Measurements from ENCODE around the gene ZMIZ1. TPM values are rescaled to one million over a fixed set of nuclear protein-coding genes. Genes with fewer than 3 reads are reported as not detected.

The ZMIZ1 gene
- total RNA-seq, 4 donors from 2014 or later, result 22.7 to 37.5 (median 31.7) TPM

GRCh38 chr10:79189853-79190435, 121.2 kb downstream of the ZMIZ1 start:
- no peak overlapping the region for H3K4me3 ChIP-seq
- H3K4me1 ChIP-seq, result peaks cover 40 to 47% of the 10 kb centered on the region in 2 donors
- in situ Hi-C loops (cut with MboI; ENCODE audit: low sequenced_read_pairs in 4 of 4), result loop anchor here (10.0 to 25.0 kb wide), 7 partner anchors 228 to 1153 kb away; partner anchors contain the start of genes POLR3A (in 1 of the 4) and RPS24 (in 1 of the 4)
- TF ChIP-seq POLR2A (IDR thresholded peaks at IDR 0.05), result no peak
- TF ChIP-seq, protein P1, sequence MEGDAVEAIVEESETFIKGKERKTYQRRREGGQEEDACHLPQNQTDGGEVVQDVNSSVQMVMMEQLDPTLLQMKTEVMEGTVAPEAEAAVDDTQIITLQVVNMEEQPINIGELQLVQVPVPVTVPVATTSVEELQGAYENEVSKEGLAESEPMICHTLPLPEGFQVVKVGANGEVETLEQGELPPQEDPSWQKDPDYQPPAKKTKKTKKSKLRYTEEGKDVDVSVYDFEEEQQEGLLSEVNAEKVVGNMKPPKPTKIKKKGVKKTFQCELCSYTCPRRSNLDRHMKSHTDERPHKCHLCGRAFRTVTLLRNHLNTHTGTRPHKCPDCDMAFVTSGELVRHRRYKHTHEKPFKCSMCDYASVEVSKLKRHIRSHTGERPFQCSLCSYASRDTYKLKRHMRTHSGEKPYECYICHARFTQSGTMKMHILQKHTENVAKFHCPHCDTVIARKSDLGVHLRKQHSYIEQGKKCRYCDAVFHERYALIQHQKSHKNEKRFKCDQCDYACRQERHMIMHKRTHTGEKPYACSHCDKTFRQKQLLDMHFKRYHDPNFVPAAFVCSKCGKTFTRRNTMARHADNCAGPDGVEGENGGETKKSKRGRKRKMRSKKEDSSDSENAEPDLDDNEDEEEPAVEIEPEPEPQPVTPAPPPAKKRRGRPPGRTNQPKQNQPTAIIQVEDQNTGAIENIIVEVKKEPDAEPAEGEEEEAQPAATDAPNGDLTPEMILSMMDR (IDR thresholded peaks at IDR 0.05 in 4 of 5, conservative IDR thresholded peaks at IDR 0.05 in 1 of 5), result no peak
- no peak for DNase-seq
- H3K36me3 ChIP-seq, result peaks cover 0 to 5% of the 10 kb centered on the region in 2 donors
- H3K27ac ChIP-seq, result no peak overlapping the region
- ATAC-seq, result no peak
- intact Hi-C loops (cut with DNase I; ENCODE audit: low total_unique reads), result loop anchor here (5.0 to 10.0 kb wide), 3 partner anchors 33 to 535 kb away; no protein-coding TSS in a partner anchor
- H3K9me3 ChIP-seq, result no peaks in the 10 kb centered on the region
- H3K27me3 ChIP-seq, result no peaks in the 10 kb centered on the region

- no peak for TF ChIP-seq POLR2A (IDR thresholded peaks at IDR 0.05)
- TF ChIP-seq, protein P1 (IDR thresholded peaks at IDR 0.05 in 4 of 5, conservative IDR thresholded peaks at IDR 0.05 in 1 of 5), result no peak
- in situ Hi-C loops (cut with MboI; ENCODE audit: low sequenced_read_pairs in 4 of 4) (loop anchor here (10.0 to 25.0 kb wide), 7 partner anchors 228 to 1154 kb away; partner anchors contain the start of genes POLR3A (in 1 of the 4) and RPS24 (in 1 of the 4)), intact Hi-C loops (cut with DNase I; ENCODE audit: low total_unique reads) (loop anchor here (5.0 to 10.0 kb wide), 3 partner anchors 34 to 536 kb away; no protein-coding TSS in a partner anchor)
Measured at GRCh38 chr10:79190740-79191261, 122.0 kb downstream of the ZMIZ1 start.

GRCh38 chr10:79191951-79192676, 123.3 kb downstream of the ZMIZ1 start:
- Histone ChIP-seq H3K4me3 (no peak overlapping the region), H3K27me3 (no peaks in the 10 kb centered on the region), H3K27ac (peak overlapping the region; percentile 23 to 59 (median 42)), H3K4me1 (peaks cover 38 to 39% of the 10 kb centered on the region in 2 donors), H3K36me3 (peaks cover 0 to 4% of the 10 kb centered on the region in 2 donors), H3K9me3 (no peaks in the 10 kb centered on the region)
- ATAC-seq (no peak), DNase-seq (no peak)
- intact Hi-C loops (cut with DNase I; ENCODE audit: low total_unique reads) (loop anchor here (5.0 to 10.0 kb wide), 3 partner anchors 35 to 537 kb away; no protein-coding TSS in a partner anchor), in situ Hi-C loops (cut with MboI; ENCODE audit: low sequenced_read_pairs in 4 of 4) (loop anchor here (10.0 to 25.0 kb wide), 7 partner anchors 230 to 1155 kb away; partner anchors contain the start of genes POLR3A (in 1 of the 4) and RPS24 (in 1 of the 4))
- no peak for TF ChIP-seq POLR2A (IDR thresholded peaks at IDR 0.05)
- TF ChIP-seq, protein P1 (IDR thresholded peaks at IDR 0.05 in 4 of 5, conservative IDR thresholded peaks at IDR 0.05 in 1 of 5), result no peak

More at GRCh38 chr10:79190740-79191261, 122.0 kb downstream of the ZMIZ1 start:
- Histone ChIP-seq H3K27me3 (no peaks in the 10 kb centered on the region), H3K4me3 (no peak overlapping the region), H3K9me3 (no peaks in the 10 kb centered on the region), H3K27ac (peak overlapping the region in 1 of 4 donors; percentile 59), H3K36me3 (peaks cover 0 to 5% of the 10 kb centered on the region in 2 donors), H3K4me1 (peaks cover 39 to 42% of the 10 kb centered on the region in 2 donors)
- ATAC-seq (no peak), DNase-seq (no peak)

GRCh38 chr10:79192677-79193003, 123.9 kb downstream of the ZMIZ1 start:
- H3K4me3 ChIP-seq, result no peak overlapping the region
- no peaks in the 10 kb centered on the region for H3K27me3 ChIP-seq
- ATAC-seq (no peak), DNase-seq (peak in 1 of 2 donors; percentile 41)
- TF ChIP-seq, protein P1 (IDR thresholded peaks at IDR 0.05 in 4 of 5, conservative IDR thresholded peaks at IDR 0.05 in 1 of 5), result no peak
- TF ChIP-seq POLR2A (IDR thresholded peaks at IDR 0.05), result no peak
- peaks cover 36 to 39% of the 10 kb centered on the region in 2 donors for H3K4me1 ChIP-seq
- peak overlapping the region; percentile 23 to 59 (median 42) for H3K27ac ChIP-seq
- H3K36me3 ChIP-seq, result no peaks in the 10 kb centered on the region
- intact Hi-C loops (cut with DNase I; ENCODE audit: low total_unique reads), result loop anchor here (5.0 to 10.0 kb wide), 3 partner anchors 35 to 538 kb away; no protein-coding TSS in a partner anchor
- no peaks in the 10 kb centered on the region for H3K9me3 ChIP-seq
- in situ Hi-C loops (cut with MboI; ENCODE audit: low sequenced_read_pairs in 4 of 4), result loop anchor here (10.0 to 25.0 kb wide), 7 partner anchors 230 to 1155 kb away; partner anchors contain the start of genes POLR3A (in 1 of the 4) and RPS24 (in 1 of the 4)

Data from gastrocnemius medialis (tissue), 4 donors.